HG02938 (cell line): ENCODE results near the gene FASTK.

ENCODE experiments used
- ATAC-seq: cut with Tn5 transposase; IDR thresholded peaks from one replicate; pipeline ENCODE4 v1.9.1; 2021; ENCODE audit warnings: mild to moderate bottlenecking, moderate library complexity; ENCODE audit not compliant: unreplicated experiment

FASTK gene, protein sequence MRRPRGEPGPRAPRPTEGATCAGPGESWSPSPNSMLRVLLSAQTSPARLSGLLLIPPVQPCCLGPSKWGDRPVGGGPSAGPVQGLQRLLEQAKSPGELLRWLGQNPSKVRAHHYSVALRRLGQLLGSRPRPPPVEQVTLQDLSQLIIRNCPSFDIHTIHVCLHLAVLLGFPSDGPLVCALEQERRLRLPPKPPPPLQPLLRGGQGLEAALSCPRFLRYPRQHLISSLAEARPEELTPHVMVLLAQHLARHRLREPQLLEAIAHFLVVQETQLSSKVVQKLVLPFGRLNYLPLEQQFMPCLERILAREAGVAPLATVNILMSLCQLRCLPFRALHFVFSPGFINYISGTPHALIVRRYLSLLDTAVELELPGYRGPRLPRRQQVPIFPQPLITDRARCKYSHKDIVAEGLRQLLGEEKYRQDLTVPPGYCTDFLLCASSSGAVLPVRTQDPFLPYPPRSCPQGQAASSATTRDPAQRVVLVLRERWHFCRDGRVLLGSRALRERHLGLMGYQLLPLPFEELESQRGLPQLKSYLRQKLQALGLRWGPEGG

DNA sequence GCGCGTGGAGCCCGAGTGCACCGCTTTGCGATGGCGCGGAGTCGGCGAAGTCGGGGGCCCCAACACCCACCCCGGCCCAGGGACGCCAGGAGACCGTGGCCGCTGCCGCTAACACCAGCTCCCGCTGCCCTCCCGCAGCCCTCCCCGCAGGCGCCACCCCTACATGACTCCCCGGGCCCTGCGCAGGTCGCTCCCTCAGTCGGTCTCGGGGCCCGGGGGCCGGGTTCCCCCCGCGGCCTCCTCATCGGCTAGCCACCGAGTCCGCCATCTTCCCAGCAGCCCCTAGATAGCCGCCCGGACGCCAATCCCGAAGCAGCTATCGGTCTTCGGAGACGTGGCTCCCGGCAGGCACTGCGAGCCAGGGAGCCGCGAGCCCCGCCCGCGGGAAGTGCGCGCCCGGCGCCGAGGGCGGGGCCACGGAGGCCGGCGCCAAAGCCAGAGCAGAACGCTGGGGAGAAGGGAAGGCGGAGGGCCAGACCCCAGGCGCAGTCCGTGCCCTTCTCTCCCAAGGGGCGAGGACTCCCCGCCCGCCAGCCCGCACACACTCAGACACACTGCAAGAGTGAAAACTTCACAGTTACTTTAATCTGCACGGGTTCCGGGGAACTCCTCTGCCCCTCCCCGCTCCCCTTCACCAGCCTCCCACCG lies at the start of gene FASTK:
Gene FASTK (minus strand): TSS at position 288 of the 648 bp plus-strand sequence. CDS start 43 bp downstream, at position 245.
- ATAC-seq = peak; percentile 62

DNA sequence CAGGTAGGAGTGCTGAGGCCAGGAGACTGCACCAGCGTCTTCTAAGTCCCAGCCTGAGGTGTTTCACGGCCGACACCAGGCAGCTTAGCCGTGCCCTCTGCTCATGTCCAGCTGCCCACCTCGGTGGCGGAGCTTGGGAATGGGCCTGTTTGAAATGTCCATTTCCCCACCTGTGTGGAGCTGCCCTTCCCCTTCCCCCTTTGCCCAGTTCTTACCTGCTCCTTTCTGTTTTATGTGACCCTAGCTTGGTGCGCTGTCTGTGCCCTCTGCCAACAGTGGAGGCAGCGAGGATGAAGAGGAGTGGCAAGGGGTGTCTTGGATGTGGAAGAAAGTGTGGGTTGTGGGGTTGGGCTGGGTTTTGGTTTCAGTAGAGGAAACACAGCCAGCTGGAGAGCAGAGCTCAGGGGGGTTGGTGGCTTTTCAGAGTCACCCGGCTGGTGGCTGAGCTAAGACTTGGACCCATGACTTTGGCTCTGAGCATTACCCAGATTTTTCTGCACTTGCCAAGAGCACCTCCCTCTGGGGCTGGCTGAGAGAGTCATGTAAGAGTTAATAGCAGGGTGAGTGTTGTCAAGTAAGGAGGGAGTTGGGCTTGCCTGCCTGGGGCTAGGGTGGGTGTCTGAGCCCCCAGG lies 49.5 kb upstream of the FASTK start:
- no peak for ATAC-seq

DNA sequence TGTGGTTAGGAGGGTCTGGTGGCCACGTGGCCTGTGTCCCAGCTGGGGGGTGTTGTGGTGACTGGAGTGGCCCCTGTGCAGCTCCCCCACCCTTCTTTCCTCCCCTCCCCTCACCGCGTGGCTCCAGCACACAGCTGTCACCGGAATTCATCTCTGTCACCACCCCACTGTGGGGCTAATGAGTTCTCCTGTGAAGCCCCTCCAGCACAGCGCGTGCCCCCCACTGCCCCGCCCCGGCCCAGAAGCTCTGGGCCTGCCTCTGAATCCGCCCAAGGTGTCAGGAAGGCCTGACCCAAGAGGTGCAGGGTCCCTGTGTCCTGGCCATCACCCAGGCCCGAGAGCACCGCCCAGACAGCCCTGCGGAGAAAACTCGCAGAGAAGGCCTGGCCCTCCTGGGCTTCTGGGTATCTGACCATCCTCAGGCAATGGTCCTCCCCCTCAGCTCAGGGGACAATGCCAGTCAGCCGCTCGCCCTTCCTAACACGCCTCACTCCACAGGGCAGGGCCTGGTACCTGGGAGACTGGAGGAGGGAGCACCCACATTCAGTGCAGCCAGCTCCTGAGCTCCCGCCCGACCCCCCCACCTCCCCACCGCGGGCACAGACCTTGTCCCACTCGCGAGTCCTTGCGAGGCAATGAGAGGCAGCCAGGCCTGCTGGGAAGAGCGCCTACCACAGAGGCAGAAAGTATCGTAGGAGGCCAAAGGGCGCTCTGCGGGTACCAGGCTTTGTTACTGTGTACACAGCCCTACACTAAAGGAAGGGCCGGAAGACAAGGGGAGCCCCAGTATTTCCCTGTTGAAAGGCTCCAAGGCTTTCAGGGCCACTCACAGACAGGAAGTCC lies 48.7 kb upstream of the FASTK start:
- no peak for ATAC-seq

DNA sequence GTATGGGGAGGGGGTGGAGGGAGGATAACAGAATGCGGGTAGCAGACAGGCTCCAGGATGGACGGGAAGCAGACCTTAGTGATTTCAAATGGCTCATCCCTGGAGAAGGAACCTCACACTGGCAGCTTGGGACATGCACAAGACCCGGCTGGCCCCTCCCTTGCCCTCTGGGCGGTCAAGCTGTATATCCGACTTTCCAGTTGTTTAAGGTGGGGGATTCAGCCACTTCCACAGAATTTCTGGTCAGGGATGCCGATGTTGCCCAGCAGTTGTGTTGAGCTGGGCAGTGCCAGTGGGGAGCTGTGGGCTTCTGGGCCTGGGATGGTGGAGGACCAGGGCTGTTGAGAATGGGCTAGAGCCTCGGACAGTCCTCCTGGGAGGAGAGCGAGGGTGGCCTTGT lies 48.1 kb upstream of the FASTK start:
- ATAC-seq = no peak

DNA sequence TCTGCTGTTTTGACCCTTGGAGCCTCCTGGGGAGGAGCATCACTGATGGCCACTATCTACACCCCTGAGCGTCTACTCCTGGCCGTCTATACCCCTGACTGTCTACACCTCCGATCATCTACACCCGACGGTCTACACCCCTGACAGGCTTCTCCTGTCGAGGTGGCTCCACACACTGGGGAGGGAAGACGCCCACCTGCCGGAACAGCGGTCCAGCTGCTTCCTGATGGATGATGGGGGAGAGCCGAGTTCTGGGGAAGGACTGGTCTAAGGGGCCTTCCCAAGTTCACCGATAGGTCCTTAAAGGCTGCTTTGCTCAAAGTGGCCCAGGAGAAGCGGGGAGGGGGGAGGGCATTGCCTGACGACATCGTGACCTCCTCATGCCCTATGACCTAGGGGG lies 47.5 kb upstream of the FASTK start:
- ATAC-seq = no peak

DNA sequence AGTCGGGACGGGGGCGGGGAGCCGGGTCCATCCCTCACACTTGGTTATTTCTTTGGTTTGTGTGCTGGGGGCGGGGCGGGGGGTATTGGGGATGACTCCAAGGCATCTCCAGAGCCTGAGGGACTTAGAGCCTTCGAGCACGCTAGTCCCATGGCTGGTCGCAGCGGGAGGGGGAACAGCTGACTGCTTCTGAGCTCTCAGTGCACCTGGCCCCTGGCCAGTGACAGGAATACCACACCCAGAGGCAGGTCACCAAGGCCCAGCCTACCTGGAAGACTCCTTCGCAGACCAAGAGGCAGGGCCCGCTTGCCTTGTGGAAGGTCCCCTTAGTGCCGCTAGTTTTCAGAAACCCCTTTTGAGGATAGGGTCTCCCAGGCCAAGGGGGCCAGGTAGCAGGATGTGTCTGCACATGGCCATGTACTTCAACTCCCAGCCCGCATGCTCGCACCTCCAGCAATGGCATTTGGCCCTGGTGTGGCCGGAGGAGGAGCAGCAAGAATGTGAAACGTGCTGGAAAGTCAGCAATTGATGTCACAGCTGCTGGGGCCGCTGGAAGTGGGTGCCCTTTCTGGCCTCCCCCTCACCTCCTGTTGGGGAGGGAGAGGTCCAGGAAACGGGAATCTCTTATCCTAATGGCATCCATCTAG lies 46.0 kb upstream of the FASTK start:
- ATAC-seq = no peak

DNA sequence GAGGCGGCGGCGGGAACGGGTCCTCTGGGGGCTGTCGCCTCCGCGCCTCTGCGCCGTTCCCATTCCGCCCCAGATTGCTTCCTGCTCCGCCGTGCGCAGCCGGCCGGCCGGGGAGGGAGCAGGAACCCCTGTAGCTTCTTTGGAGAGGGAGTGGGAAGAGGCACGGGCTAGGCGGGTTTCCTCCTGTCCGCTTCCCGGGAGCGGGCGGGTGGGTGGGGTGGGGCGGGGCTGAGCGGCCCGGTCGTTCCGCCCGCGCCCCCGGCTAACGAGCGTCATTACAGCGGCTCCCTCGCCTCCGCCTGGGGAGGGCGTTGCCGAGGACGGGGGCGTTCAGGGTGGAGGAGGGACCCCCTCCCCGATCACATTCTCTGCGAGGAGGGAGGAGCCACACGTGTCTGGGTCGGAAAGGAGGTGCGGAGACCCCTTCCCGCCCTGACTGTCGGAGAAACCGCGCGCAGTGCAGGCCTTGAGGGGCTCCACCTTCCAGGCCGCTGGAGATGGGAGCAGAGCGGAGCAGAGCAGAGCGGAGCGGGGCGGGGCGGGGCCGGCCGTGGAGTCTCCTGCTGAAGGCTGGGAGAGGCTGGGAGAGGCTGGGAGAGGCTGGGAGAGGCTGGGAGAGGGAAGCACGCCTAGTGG lies 45.4 kb upstream of the FASTK start:
- no peak for ATAC-seq

DNA sequence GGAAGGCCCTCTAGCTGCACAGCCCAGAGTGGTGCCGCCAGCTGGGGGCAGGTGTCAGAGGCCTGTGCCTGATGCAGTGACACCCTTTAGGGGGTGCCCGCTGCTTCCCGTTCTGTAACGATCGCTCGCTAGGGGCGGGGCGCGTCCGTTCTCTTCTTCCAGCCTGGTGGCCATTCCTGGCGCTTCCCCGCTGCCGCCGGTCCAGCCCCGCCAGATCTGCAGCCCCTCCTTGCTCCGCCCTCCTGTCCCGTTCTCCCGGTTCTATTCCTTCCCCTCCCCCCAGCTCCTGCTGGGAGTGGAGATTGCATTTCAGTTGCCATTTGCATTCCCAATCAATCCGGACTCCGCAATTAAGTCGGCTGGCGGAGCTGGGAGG lies 44.8 kb upstream of the FASTK start:
- ATAC-seq = no peak

DNA sequence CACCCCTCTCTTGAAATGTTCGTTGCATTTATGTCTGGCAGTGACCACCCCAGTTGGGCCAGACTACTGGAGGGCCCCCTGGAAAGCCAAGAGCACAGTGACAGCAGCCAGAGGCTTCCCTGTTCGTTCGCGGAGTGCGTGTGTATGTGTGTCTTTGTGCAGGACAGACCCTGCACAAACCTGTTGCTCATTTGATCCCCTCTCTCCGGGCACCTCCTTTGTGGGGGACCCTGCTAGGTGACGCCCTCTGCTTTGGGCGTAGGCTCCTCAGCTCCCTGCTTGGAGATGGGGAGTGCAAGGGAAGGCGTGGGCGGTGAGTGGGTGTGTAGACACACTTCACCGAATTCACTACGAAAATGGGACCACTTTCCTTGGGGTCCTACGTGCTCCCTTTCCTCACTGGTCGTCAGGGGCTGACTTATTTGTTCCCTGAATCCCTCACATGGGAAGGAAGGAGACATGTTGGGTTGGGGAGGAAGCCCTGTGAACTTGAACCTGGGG lies 44.3 kb upstream of the FASTK start:
- no peak for ATAC-seq

DNA sequence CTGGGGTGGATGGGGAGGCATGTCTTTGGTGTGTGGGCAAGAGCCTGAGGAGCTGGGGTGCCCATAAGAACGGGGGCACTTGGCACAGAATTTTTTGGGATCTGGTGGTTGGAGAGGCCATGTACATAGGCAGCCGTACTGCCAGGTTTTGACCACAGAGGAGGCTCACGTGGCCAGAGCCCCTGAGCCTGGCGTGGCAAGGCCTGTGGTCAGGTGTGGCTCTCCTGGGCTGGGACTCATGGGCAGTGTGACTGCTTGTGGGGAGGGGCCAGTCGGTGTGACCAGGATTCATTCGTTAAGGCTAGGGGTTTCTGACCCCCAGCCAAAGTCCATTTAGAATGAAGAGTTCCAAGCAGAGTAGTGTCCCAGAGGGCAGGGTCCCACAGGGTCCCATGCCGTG lies 43.9 kb upstream of the FASTK start:
- no peak for ATAC-seq

DNA sequence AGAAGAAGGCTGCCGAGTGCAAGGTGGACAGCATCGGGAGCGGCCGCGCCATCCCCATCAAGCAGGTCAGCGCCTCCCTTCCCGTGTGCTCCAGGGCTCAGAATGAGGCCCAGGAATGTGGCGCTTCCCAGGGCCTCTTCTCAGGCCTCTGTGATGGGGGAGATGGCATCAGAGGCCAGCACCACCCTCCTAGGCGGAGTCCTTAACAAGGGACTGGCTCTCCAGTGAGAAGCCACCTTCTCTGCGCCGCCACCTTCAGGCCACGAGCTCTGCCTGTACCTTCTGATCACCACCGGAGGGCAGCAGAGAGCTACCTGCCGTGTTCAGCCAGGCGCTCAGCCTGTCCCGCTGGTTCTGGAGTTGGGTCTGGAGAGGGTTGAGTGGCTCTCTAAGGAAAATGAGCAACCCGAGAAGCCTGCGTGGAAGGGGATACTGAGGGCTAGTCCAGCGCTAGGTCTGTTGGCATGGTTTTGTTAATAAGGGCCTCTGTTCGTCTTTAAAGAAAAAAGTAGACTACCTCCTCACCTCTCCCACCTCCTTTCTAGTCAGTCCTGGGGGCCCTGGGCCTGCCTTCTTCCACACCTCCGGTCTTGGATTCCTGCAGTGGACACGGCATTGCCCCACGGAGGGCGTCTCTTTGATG lies 43.3 kb upstream of the FASTK start:
- no peak for ATAC-seq

DNA sequence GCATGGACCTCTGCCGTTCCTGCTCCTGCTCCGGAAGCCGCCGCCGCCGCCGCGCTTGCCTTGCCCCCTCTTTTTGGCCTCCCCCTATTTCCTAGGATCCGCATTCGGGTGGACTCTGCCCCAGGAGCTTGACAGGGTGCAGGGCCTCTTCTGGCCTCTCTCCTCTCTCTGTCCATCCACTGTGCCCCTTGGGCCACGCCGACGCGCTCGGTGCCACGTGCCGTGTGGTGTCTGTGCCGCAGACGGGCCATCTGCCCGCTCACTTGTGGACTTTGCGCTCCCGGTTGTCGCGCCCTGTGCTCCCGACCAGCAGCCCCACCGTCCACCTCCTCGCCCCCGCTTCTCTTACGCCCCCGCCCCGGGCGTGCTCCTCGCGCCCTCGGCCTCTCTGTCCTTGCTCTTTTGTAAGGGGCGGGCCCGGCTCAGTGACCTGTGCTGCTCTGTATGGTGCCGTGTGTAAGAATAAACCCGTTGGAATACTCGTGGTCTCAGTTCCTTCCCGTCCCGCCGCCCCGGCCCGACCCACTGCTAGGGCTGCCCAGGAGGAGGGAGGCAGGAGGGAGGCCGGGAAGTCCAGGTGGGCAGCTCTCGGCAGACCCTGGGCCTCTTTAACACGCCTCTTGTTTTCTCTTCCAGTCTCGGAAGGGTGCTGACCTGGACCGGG lies 42.7 kb upstream of the FASTK start:
- no peak for ATAC-seq

DNA sequence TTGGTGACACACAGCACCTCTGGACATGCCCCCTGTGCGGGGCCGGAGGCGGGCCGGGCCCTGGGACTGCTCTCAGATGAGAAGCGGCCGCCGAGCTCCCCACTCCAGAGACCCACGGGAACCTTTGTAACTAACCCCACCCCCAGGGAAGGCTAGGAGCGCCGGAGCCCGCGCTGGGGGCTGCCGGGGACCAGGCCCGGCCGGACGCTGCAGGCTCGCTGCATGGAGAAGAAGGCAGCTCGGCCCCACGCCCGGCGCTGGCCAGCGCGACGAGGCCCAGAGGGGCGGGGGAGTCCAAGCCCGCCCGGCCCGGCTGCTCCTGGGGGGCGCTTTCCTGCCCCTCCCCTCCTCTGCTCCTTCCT lies 42.2 kb upstream of the FASTK start:
- ATAC-seq = no peak

DNA sequence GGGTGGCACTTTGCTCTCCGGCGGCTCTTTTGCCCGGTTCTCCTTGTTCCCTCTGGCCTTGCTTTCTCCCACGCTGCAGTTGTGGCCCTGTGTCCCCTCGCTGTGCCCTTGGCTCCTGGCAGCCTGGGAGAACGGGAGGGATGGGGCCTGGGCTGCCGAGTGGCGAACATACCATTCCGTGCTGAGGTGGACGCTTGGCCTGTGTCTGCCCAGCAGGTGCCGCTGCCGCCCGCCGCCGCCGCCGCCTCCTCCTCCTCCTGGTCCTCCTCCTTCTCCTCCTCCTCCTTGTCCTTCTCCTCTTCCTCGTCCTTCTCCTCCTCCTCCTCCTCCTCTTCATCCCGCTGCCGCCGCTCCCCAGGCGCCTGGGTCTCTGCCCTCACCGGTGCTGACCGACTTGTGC lies 41.7 kb upstream of the FASTK start:
- no peak for ATAC-seq

DNA sequence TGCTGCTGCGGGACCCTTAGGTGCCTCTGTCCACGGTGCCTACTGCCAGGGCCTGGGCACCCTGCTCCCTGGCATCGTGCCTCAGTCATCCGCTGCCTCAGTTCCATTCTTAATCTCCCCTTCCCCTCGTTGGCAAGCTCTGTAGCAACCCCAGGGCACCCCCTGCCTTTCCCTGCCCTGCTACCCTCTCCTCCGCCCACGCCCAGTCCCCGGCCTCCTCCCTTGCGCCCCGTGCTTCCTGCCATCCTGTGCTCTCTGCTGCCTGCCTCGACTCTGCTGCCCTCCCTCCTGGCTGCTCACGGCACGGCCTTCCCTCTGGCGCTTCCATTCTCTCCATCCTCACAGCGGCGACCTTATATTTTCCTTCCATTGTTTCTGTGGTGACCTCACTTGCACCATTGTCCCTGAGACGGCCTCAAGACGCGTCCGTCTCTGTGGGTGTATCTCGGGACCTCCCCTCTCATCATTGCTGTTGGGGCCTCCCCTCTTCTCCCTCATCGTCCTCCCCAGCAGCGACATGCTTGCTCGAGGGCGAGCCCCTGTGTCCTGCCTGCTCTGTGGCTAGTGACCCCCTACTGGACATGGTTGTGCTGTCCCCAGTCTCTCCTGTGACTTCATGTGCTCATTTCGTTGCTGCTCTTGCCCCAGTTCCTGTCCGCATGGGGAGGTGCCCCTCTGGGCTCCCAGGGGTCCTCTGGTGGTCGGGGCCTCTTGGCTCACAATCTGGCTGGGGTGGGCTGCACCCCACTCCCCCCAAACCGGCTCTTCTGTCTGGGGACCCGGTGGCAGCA lies 41.0 kb upstream of the FASTK start:
- no peak for ATAC-seq

DNA sequence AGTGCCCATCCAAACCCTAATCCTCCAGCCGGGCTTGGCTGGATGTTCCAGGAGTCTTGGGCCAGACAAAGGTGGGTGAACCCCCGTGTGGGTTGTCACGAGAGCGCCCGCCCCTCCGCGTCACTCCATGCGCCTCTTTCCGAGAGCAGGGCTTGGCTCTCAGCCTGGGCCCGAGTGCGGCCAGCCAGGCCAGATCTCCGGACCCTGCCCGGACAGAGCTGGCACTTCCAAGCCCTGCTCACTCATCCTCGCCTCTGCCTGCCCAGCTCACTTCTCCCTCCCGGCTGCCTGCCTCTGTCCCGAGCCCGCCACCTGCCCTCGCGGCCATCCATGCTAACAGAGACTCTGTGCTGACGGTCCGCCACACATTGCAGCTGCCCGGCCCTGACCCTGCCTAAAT lies 40.3 kb upstream of the FASTK start:
- ATAC-seq = no peak

DNA sequence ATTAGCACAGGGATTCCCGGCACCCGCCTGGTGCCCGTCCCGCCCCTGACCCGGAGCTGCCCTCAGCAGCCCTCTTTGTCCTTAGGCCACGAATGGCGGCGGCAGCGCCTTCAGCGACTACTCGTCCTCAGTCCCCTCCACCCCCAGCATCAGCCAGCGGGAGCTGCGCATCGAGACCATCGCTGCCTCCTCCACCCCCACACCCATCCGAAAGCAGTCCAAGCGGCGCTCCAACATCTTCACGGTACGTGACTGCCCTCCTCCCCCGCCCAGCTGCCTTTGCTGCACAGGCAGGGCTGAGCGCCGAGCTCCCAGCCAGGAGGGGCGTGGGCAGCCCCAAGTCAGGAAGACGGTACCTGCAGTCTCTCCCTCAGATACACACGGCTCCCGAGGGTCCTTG lies 39.3 kb upstream of the FASTK start:
- no peak for ATAC-seq

DNA sequence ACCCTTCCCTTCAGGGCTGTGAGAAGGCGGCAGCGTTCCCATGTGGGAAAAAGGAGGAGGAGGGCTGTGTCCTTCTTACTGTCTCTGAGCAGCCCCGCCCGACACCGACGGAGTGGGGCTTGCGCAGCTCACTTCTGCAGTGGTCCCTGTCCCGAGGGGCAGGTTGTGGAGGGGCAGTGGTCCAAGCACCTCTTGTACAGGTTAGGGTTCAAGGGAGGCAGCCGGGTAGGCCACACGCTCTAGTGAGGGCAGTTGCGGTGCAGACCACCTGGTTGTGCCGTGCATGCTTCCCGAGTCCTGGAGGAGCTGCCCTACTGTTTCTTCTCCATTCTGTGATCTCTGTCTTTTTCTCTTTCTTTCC lies 38.4 kb upstream of the FASTK start:
- ATAC-seq = no peak
